ENCODE results near the gene AIPL1.

Gene AIPL1

GRCh38 chr17:6388416-6388815, 46.5 kb downstream of the AIPL1 start:
- no peaks in the 10 kb centered on the region for H3K36me3 Mint-ChIP-seq (ENCODE audit: low read depth)
- H3K4me1 Mint-ChIP-seq (ENCODE audit: low read depth), result no peaks in the 10 kb centered on the region
- no peaks in the 10 kb centered on the region for H3K9me3 Mint-ChIP-seq
- no peak overlapping the region for H3K27ac Mint-ChIP-seq
- H3K4me3 Mint-ChIP-seq, result no peak overlapping the region
- DNase-seq, result no peak
- peaks cover 33% of the 10 kb centered on the region for H3K27me3 Mint-ChIP-seq

GRCh38 chr17:6387858-6388257, 47.1 kb downstream of the AIPL1 start:
- no peak overlapping the region for H3K4me3 Mint-ChIP-seq
- no peaks in the 10 kb centered on the region for H3K4me1 Mint-ChIP-seq (ENCODE audit: low read depth)
- peaks cover 32% of the 10 kb centered on the region for H3K27me3 Mint-ChIP-seq
- no peaks in the 10 kb centered on the region for H3K9me3 Mint-ChIP-seq
- no peak overlapping the region for H3K27ac Mint-ChIP-seq
- H3K36me3 Mint-ChIP-seq (ENCODE audit: low read depth), result no peaks in the 10 kb centered on the region
- no peak for DNase-seq

DNA sequence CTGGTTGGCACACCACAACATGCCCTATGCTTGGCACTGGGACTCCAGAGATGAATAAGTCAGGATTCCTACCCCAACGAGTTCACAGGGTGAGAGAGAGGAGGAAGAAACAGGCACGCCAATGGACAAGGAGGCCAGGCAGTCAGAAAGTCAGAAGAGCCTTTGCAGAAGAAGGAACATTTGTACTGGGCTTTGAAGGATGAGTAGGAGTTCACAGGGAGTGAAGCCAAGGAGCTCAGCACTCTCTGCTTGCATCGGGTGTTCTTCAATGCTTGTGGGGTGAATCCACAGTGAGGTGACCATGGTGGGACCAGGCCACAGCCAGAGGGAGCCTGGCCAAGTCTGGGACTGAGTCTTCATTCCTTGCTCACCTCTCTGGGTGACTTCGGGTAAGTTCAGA, 47.5 kb downstream of the AIPL1 start:
- Mint-ChIP-seq H3K27ac (no peak overlapping the region), H3K27me3 (peaks cover 30% of the 10 kb centered on the region), H3K4me3 (no peak overlapping the region), H3K4me1 (ENCODE audit: low read depth) (no peaks in the 10 kb centered on the region), H3K9me3 (no peaks in the 10 kb centered on the region), H3K36me3 (ENCODE audit: low read depth) (no peaks in the 10 kb centered on the region)
- no peak for DNase-seq

- Mint-ChIP-seq H3K4me1 (ENCODE audit: low read depth) (no peaks in the 10 kb centered on the region), H3K27me3 (peaks cover 39% of the 10 kb centered on the region), H3K4me3 (no peak overlapping the region), H3K27ac (no peak overlapping the region), H3K36me3 (ENCODE audit: low read depth) (no peaks in the 10 kb centered on the region), H3K9me3 (no peaks in the 10 kb centered on the region)
- no peak for DNase-seq
Measured at GRCh38 chr17:6386041-6386630, 48.8 kb downstream of the AIPL1 start.

DNA sequence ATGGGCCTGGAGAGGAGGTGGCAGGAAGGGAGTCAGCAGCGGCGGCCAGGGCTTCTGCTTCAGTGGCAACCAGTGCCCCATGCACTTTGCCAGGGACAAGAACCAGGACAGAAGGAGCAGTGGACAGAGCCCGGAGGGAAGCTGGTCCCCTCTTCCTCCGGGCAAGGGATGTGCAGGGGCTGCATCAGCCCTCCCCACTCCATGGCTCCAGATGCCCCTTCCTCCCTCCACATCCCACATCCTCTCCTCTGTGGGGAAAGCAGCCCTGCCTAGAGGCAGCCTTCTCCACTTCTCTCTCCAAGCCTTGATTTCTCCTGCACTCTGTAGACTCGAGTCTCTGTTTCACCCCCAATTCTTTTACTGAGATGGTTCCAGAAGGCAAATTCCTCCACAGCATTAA, 50.4 kb downstream of the AIPL1 start:
- Mint-ChIP-seq H3K36me3 (ENCODE audit: low read depth) (no peaks in the 10 kb centered on the region), H3K4me3 (no peak overlapping the region), H3K4me1 (ENCODE audit: low read depth) (no peaks in the 10 kb centered on the region), H3K9me3 (no peaks in the 10 kb centered on the region), H3K27me3 (peaks cover 36% of the 10 kb centered on the region), H3K27ac (no peak overlapping the region)
- DNase-seq, result no peak

DNA sequence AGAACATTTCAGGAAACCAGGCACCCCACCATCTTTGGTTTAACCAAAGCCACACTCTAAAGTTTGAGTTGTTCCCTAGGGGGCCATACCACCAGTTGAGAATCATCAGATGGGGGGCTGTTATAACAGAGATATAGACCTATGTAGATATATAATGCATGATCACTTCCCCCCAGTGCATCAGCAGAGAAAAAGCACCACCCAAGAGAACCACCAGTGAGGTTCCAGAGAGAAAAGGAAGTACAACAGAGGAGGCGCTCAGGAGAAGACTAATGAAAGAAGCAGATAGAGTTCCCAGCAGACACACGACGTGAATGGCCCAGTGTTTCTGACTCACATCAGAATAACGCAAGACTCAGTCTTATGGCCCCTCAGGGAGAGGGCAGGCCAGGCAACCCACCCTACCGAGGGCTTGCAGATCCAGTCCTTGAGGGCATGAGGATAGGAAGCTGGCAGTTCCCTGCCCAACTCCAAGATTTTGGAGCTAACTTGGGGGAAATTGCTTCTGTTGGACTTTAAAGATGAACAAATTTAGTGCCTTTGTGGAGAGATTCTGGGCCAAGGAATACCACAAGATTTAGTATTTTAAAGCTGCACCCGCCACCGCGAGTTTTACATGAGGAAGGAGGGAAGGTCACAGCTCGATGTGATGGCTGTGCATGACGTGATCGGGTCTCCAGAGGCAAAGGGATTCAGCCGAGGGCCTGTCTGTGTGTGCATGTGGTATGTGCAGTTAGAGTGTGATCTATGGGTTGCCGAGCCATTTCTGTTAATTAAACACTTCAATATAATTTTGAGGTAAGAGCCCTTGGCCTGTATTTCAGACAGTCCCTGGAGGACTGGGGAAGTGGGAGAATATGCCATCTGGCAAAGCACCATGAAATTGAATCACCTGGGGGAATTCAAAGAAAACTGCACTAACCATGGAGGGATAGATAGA, 53.1 kb downstream of the AIPL1 start:
- Mint-ChIP-seq H3K27me3 (peaks cover 62% of the 10 kb centered on the region), H3K36me3 (ENCODE audit: low read depth) (no peaks in the 10 kb centered on the region), H3K9me3 (peaks cover 14% of the 10 kb centered on the region), H3K4me1 (ENCODE audit: low read depth) (no peaks in the 10 kb centered on the region), H3K27ac (no peak overlapping the region), H3K4me3 (no peak overlapping the region)
- DNase-seq, result no peak

GRCh38 chr17:6380915-6381438, 53.9 kb downstream of the AIPL1 start:
- Mint-ChIP-seq H3K4me1 (ENCODE audit: low read depth) (no peaks in the 10 kb centered on the region), H3K36me3 (ENCODE audit: low read depth) (no peaks in the 10 kb centered on the region), H3K9me3 (peaks cover 14% of the 10 kb centered on the region), H3K27me3 (peaks cover 59% of the 10 kb centered on the region), H3K27ac (no peak overlapping the region), H3K4me3 (no peak overlapping the region)
- DNase-seq, result no peak

GRCh38 chr17:6377906-6378305, 57.0 kb downstream of the AIPL1 start:
- DNase-seq, result no peak
- H3K27ac Mint-ChIP-seq, result no peak overlapping the region
- H3K36me3 Mint-ChIP-seq (ENCODE audit: low read depth), result no peaks in the 10 kb centered on the region
- peaks cover 46% of the 10 kb centered on the region for H3K27me3 Mint-ChIP-seq
- H3K9me3 Mint-ChIP-seq, result peaks cover 14% of the 10 kb centered on the region
- no peak overlapping the region for H3K4me3 Mint-ChIP-seq
- H3K4me1 Mint-ChIP-seq (ENCODE audit: low read depth), result peaks cover 19% of the 10 kb centered on the region

DNA sequence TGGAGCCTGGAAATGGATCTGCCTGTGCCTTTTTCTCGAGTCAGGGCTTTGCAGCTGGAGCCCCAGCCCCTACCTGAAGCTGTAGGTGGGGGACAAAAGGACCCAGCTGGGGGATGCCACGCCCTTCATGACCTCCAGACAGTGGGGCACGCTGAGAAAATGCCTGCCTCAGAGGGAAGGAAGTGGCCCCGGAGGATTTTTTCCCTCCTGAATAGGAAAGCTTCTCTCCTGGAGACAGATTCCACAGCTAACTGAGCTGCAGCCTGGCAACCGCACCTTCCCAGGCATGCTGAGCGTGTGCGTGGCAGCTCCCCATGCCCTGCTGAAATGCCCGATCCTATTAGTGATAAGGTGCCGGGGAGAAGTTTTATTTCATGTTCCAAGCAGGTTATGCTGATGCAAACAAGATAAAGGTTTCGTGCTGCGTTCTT, 58.0 kb downstream of the AIPL1 start:
- Mint-ChIP-seq H3K27me3 (peaks cover 48% of the 10 kb centered on the region), H3K9me3 (peaks cover 14% of the 10 kb centered on the region), H3K27ac (no peak overlapping the region), H3K4me3 (no peak overlapping the region), H3K36me3 (ENCODE audit: low read depth) (no peaks in the 10 kb centered on the region), H3K4me1 (ENCODE audit: low read depth) (peaks cover 19% of the 10 kb centered on the region)
- DNase-seq, result no peak

- Mint-ChIP-seq H3K4me1 (ENCODE audit: low read depth) (peaks cover 19% of the 10 kb centered on the region), H3K36me3 (ENCODE audit: low read depth) (no peaks in the 10 kb centered on the region), H3K27me3 (peaks cover 53% of the 10 kb centered on the region), H3K4me3 (peak overlapping the region; percentile 26), H3K9me3 (peaks cover 14% of the 10 kb centered on the region), H3K27ac (peak overlapping the region; percentile 38)
- peak; percentile 72 for DNase-seq
Measured at GRCh38 chr17:6374761-6375312, 60.1 kb downstream of the AIPL1 start.

GRCh38 chr17:6374271-6374691, 60.6 kb downstream of the AIPL1 start:
- H3K27me3 Mint-ChIP-seq, result peaks cover 54% of the 10 kb centered on the region
- H3K4me1 Mint-ChIP-seq (ENCODE audit: low read depth), result peaks cover 19% of the 10 kb centered on the region
- DNase-seq, result no peak
- peak overlapping the region; percentile 26 for H3K4me3 Mint-ChIP-seq
- H3K9me3 Mint-ChIP-seq, result peaks cover 14% of the 10 kb centered on the region
- H3K36me3 Mint-ChIP-seq (ENCODE audit: low read depth), result no peaks in the 10 kb centered on the region
- H3K27ac Mint-ChIP-seq, result peak overlapping the region; percentile 38
